Peyer's patch (tissue), 4 donors: ENCODE measurements around the gene ELP2. TPM values are rescaled to one million over a fixed set of nuclear protein-coding genes. Genes with fewer than 3 reads are reported as not detected.
A peak's percentile ranks its signal among the peaks of the same experiment; 100 is the strongest.

Experiments used
- DNase-seq, 3 donors: peaks; one replicate each; pipeline ENCODE4 v3.0.0-alpha.2; 2017 to 2019
- H3K27ac ChIP-seq, 4 donors: fragments of 200-600 bp; sonication (generic); one replicate each; pipeline ENCODE4 v1.5.1; 2016 to 2019
- H3K27me3 ChIP-seq, 2 donors: fragments of 200-600 bp; sonication (generic); one replicate each; pipeline ENCODE4 v1.5.1; 2019
- H3K36me3 ChIP-seq, 3 donors: fragments of 200-600 bp; sonication (generic); one replicate each; pipeline ENCODE4 v1.5.1; 2016 to 2019
- H3K4me1 ChIP-seq, 4 donors: fragments of 200-600 bp; sonication (generic); one replicate each; pipeline ENCODE4 v1.5.1; 2016 to 2019
- H3K4me3 ChIP-seq, 4 donors: fragments of 200-600 bp; sonication (generic); 1 replicate in 3 of 4; 2 replicates in 1 of 4; pipeline ENCODE4 v1.5.1; 2016 to 2019; ENCODE audit warnings: mild to moderate bottlenecking in 1 of 4
- H3K9me3 ChIP-seq, 4 donors: fragments of 200-600 bp; sonication (generic); one replicate each; pipeline ENCODE4 v1.5.1; 2016 to 2019; ENCODE audit warnings: mild to moderate bottlenecking in 1 of 4
- POLR2A ChIP-seq, 2 donors: fragments of 450-650 bp; IDR thresholded peaks; one replicate each; pipeline ENCODE4 v1.5.1; 2017; ENCODE audit warnings: antibody characterized with exemption in 2 of 2, mild to moderate bottlenecking in 2 of 2, moderate library complexity in 2 of 2
- total RNA-seq, 4 donors: library from RNA; depleted of rRNA; stranded (reverse); fragments of >200 nt; gene quantifications; one replicate each; pipeline ENCODE4 v1.1.0, GENCODE V29; 2016
- TF ChIP-seq, protein P1 (sequence below), 6 experiments: fragments of 450-650 bp in 4 of 6; fragments of 200-600 bp in 2 of 6; sonication (generic) in 1 of 6; IDR thresholded peaks; one replicate each; pipeline ENCODE4 v1.5.1; 2017 to 2019; ENCODE audit warnings: antibody characterized with exemption in 6 of 6, mild to moderate bottlenecking in 3 of 6, moderate library complexity in 1 of 6

The ELP2 gene
- total RNA-seq, 4 donors from 2014 or later, result 41.2 to 74.6 (median 55.7) TPM

DNA sequence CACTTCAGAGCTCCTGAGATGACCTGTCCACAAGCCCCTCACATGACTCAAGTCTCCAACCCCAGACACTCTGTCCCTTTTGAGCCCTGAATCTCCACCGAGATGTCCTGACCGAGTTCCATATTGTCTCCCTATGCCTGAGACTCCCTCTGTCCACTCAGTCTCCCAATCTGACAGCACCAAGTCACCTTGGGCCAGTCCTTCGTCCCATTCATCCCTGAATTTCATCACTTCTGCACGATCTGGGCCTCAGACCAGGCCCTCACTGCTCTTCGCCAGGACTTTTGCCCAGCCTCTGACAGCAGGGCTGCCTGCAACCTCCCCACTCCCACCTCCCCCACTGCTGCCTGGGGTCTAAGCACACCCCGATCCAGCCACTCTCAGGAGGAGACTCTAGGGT is 53.3 kb downstream of the ELP2 start:
- DNase-seq, result no peak
- no peaks in the 10 kb centered on the region for H3K36me3 ChIP-seq
- TF ChIP-seq, protein P1, sequence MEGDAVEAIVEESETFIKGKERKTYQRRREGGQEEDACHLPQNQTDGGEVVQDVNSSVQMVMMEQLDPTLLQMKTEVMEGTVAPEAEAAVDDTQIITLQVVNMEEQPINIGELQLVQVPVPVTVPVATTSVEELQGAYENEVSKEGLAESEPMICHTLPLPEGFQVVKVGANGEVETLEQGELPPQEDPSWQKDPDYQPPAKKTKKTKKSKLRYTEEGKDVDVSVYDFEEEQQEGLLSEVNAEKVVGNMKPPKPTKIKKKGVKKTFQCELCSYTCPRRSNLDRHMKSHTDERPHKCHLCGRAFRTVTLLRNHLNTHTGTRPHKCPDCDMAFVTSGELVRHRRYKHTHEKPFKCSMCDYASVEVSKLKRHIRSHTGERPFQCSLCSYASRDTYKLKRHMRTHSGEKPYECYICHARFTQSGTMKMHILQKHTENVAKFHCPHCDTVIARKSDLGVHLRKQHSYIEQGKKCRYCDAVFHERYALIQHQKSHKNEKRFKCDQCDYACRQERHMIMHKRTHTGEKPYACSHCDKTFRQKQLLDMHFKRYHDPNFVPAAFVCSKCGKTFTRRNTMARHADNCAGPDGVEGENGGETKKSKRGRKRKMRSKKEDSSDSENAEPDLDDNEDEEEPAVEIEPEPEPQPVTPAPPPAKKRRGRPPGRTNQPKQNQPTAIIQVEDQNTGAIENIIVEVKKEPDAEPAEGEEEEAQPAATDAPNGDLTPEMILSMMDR (IDR thresholded peaks at IDR 0.05), result no peak
- no peak for TF ChIP-seq POLR2A (IDR thresholded peaks at IDR 0.05)

DNA sequence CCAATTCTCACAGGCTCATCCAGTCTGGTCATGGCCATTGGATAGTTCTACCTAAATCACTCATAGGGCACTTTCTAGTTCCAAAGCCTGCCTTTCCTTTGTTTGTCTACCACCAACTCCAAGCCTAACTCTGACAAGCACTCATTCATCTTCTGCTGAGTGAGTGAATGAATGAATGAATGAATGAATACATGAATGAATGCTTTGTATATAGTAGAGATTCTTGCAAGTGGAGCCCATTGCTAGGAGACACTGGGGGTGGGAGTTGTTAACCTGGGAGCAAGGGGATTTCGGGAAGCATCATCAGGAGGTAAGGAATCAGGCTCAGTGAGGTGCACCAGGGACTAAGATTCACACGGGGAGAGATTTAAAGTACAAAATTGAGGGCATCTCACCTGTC is 54.3 kb downstream of the ELP2 start:
- no peak for TF ChIP-seq POLR2A (IDR thresholded peaks at IDR 0.05)
- TF ChIP-seq, protein P1 (IDR thresholded peaks at IDR 0.05), result no peak
- no peak overlapping the region for H3K4me3 ChIP-seq
- no peaks in the 10 kb centered on the region for H3K9me3 ChIP-seq
- no peak for DNase-seq
- H3K4me1 ChIP-seq, result peaks cover 3 to 26% (median 7%) of the 10 kb centered on the region in 4 donors
- no peak overlapping the region for H3K27ac ChIP-seq
- no peaks in the 10 kb centered on the region for H3K36me3 ChIP-seq
- H3K27me3 ChIP-seq, result no peaks in the 10 kb centered on the region

More for the DNA sequence above, 53.3 kb downstream of the ELP2 start:
- H3K27ac ChIP-seq, result no peak overlapping the region
- H3K9me3 ChIP-seq, result no peaks in the 10 kb centered on the region
- H3K27me3 ChIP-seq, result no peaks in the 10 kb centered on the region
- H3K4me3 ChIP-seq, result no peak overlapping the region
- H3K4me1 ChIP-seq, result peaks cover 3 to 23% (median 7%) of the 10 kb centered on the region in 4 donors

DNA sequence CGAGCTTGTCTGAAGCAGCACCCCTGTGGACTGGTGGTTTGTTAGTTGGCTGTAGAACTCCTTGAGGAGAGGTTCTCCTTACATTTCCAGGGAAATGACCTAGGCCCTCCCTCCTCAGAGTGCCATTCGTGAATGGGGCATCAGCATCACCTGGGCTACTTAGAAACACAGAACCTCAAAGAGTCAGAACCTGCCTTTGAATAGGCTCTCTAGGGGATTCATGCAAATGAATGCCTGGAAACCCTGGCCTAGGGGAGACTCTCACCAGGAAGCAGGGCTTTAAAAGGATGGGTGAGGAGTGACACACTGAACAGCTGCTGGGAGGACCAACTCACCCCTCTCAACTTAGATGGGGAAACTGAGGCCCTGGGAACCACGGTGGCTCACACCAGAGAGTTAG is 55.5 kb downstream of the ELP2 start:
- H3K4me3 ChIP-seq, result no peak overlapping the region
- H3K4me1 ChIP-seq, result peaks cover under 1 to 20% (median 6%) of the 10 kb centered on the region in 4 donors
- DNase-seq, result no peak
- no peaks in the 10 kb centered on the region for H3K36me3 ChIP-seq
- H3K9me3 ChIP-seq, result no peaks in the 10 kb centered on the region
- no peak overlapping the region for H3K27ac ChIP-seq
- TF ChIP-seq, protein P1 (IDR thresholded peaks at IDR 0.05), result no peak
- TF ChIP-seq POLR2A (IDR thresholded peaks at IDR 0.05), result no peak
- no peaks in the 10 kb centered on the region for H3K27me3 ChIP-seq

DNA sequence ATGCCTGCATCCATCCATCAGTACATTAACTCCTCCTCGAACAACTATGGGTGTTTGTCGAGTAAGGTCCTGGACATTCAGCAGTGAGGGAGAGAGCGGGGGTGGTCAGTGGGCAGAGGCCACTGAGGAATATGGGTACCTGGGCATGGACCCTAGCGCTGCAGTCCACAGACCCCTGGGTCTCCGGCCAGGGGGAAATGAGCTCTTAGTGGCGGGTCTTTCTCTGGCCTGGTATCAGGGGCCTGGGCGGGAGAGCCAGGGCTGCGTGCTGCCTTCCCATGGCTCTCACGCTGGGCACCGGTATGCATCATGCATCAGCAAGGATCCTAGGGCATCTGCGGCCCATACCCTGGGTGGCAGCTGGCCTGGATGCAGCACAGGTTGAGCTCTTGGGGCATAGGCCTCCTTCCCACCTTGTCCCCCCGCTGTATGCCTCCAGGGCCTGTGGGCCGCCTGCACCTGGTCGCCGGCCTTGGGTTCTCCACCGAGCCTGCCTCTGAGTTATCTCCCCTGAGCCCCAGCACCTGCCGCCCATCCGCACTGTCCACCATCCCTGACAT is 56.3 kb downstream of the ELP2 start:
- Histone ChIP-seq H3K27ac (no peak overlapping the region), H3K9me3 (no peaks in the 10 kb centered on the region), H3K27me3 (no peaks in the 10 kb centered on the region), H3K4me3 (peak overlapping the region in 2 of 4 donors; percentile 81 to 87), H3K36me3 (no peaks in the 10 kb centered on the region), H3K4me1 (peaks cover 0 to 17% (median 5%) of the 10 kb centered on the region in 4 donors)
- no peak for DNase-seq
- TF ChIP-seq, protein P1 (IDR thresholded peaks at IDR 0.05), result no peak
- no peak for TF ChIP-seq POLR2A (IDR thresholded peaks at IDR 0.05)

DNA sequence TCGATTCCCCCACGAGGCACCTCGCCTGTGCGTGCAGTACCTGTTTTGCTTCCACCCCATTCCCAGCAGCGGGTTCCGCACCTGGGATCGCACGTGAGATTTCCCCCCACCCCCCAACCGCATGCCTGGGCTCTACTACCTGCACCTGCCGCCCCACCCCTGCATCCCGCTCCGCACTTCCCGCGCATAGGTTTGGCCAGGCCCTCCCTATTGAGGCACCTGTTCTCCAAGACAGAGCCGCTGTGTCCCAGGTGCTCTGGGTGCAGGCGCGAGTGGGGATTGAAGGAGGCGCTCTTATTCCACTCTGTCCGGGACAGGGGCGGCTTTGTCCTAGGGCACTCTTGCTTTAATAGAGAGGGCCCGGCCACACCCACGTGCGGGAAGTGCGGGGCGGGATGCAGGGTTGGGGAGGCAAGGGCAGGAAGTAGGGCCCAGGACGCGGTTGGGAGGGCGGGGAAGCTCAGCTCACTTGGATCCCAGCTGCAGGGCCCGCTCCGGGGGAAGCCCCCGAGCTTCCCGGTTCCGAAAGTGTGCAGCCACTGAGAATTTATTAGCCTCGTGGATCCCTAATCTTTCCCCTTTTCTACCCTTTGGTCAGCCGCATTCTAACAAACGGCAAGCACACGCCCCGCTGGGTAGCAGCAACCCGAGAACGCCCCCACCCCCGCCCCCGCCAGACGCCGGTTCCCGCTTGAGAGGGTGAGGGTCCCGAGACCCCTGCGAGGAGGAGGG is 56.9 kb downstream of the ELP2 start:
- H3K27me3 ChIP-seq, result no peaks in the 10 kb centered on the region
- peak overlapping the region; percentile 61 to 87 (median 72) for H3K4me3 ChIP-seq
- TF ChIP-seq, protein P1 (IDR thresholded peaks at IDR 0.05), result peak in 1 of 6 experiments; percentile 14
- no peak for TF ChIP-seq POLR2A (IDR thresholded peaks at IDR 0.05)
- peaks cover 0 to 17% (median 5%) of the 10 kb centered on the region in 4 donors for H3K4me1 ChIP-seq
- H3K27ac ChIP-seq, result peak overlapping the region; percentile 40 to 90 (median 62)
- DNase-seq, result peak; percentile 30 to 80 (median 71)
- H3K9me3 ChIP-seq, result no peaks in the 10 kb centered on the region
- H3K36me3 ChIP-seq, result no peaks in the 10 kb centered on the region
